Sciatic nerve (tissue), 2 donors: ENCODE data around the gene TMEM154. TPM values are rescaled to one million over a fixed set of nuclear protein-coding genes. Genes with fewer than 3 reads are reported as not detected.

ENCODE experiments used
- ATAC-seq: fragments of 200-7000 bp; cut with Tn5 transposase; one replicate; pipeline ENCODE4 v1.9.1; 2020; ENCODE audit warnings: mild to moderate bottlenecking, moderate library complexity
- DNase-seq: peaks from one replicate; pipeline ENCODE4 v3.0.0-alpha.2; 2020; ENCODE audit warnings: low spot score
- intact Hi-C: fragments of 100-400 bp; cut with DNase I; formaldehyde crosslinking; loops from one replicate; pipeline ENCODE4 v1.14.2; 2022
- total RNA-seq: library from RNA; stranded (reverse); fragmentation: NEBNext Ultra II Directional; extraction: Animal tissue kit (Norgen Biotek cat#: 25700); gene quantifications from one replicate; pipeline ENCODE4 v1.2.1, GENCODE V29; 2021
- donor health status: DM: no; HTN: no; CAD: no.
- donor health status: DM: no; HTN: no; CAD: no.

Gene TMEM154
- total RNA-seq, 1 donor from 2014 or later, result 3.7 TPM

GRCh38 chr4:152643153-152644035 lies 36.4 kb downstream of the TMEM154 start:
- ATAC-seq (no peak), DNase-seq (no peak)
- intact Hi-C loops, result no loop called here

- intact Hi-C loops, result no loop called here
- ATAC-seq, result peak; percentile 39
- DNase-seq, result no peak
Observed at GRCh38 chr4:152640058-152640921, 39.5 kb downstream of the TMEM154 start.

- intact Hi-C loops, result no loop called here
- DNase-seq (no peak), ATAC-seq (no peak)
Observed at GRCh38 chr4:152635851-152636250, 43.9 kb downstream of the TMEM154 start.

GRCh38 chr4:152634110-152634760 lies 45.6 kb downstream of the TMEM154 start:
- intact Hi-C loops, result no loop called here
- DNase-seq, result no peak
- ATAC-seq, result no peak

- ATAC-seq (no peak), DNase-seq (no peak)
- intact Hi-C loops, result no loop called here
Observed at GRCh38 chr4:152633118-152633517, 46.7 kb downstream of the TMEM154 start.

GRCh38 chr4:152630324-152630723 lies 49.5 kb downstream of the TMEM154 start:
- ATAC-seq (no peak), DNase-seq (no peak)
- intact Hi-C loops, result no loop called here

GRCh38 chr4:152629908-152630307 lies 49.9 kb downstream of the TMEM154 start:
- no peak for DNase-seq
- ATAC-seq, result no peak
- intact Hi-C loops, result no loop called here

- ATAC-seq, result peak; percentile 92
- intact Hi-C loops, result no loop called here
- DNase-seq, result peak; percentile 78
Observed at GRCh38 chr4:152628128-152628527, 51.7 kb downstream of the TMEM154 start.

- DNase-seq, result no peak
- peak; percentile 32 for ATAC-seq
- intact Hi-C loops, result no loop called here
Observed at GRCh38 chr4:152626790-152627189, 53.0 kb downstream of the TMEM154 start.

- intact Hi-C loops, result no loop called here
Observed at GRCh38 chr4:152620915-152621314, 58.9 kb downstream of the TMEM154 start.

GRCh38 chr4:152620218-152620617 lies 59.6 kb downstream of the TMEM154 start:
- ATAC-seq (no peak), DNase-seq (no peak)
- intact Hi-C loops, result no loop called here

More at GRCh38 chr4:152620915-152621314, 58.9 kb downstream of the TMEM154 start:
- ATAC-seq, result no peak
- no peak for DNase-seq

GRCh38 chr4:152619556-152619955 lies 60.2 kb downstream of the TMEM154 start:
- no peak for ATAC-seq
- intact Hi-C loops, result no loop called here
- DNase-seq, result no peak

- intact Hi-C loops, result no loop called here
- ATAC-seq (no peak), DNase-seq (no peak)
Observed at GRCh38 chr4:152618971-152619370, 60.8 kb downstream of the TMEM154 start.

- intact Hi-C loops, result no loop called here
- no peak for DNase-seq
- ATAC-seq, result no peak
Observed at GRCh38 chr4:152616804-152617203, 63.0 kb downstream of the TMEM154 start.

- ATAC-seq (no peak), DNase-seq (no peak)
- intact Hi-C loops, result no loop called here
Observed at GRCh38 chr4:152613841-152614721, 65.7 kb downstream of the TMEM154 start.

GRCh38 chr4:152613351-152613750 lies 66.4 kb downstream of the TMEM154 start:
- ATAC-seq (no peak), DNase-seq (no peak)
- intact Hi-C loops, result no loop called here

- intact Hi-C loops, result no loop called here
- ATAC-seq, result no peak
- no peak for DNase-seq
Observed at GRCh38 chr4:152610131-152610530, 69.7 kb downstream of the TMEM154 start.

GRCh38 chr4:152609481-152609880 lies 70.3 kb downstream of the TMEM154 start:
- intact Hi-C loops, result no loop called here
- DNase-seq, result no peak
- ATAC-seq, result no peak

GRCh38 chr4:152607178-152607577 lies 72.6 kb downstream of the TMEM154 start:
- ATAC-seq (no peak), DNase-seq (no peak)
- intact Hi-C loops, result no loop called here
